ENCODE measurements around the gene LYSET.
"Not testable (repeated sequence)": the region's sequence is repeated elsewhere in the genome, so short reads cannot be mapped to it uniquely, and the experiment has no call there.

Gene LYSET

DNA sequence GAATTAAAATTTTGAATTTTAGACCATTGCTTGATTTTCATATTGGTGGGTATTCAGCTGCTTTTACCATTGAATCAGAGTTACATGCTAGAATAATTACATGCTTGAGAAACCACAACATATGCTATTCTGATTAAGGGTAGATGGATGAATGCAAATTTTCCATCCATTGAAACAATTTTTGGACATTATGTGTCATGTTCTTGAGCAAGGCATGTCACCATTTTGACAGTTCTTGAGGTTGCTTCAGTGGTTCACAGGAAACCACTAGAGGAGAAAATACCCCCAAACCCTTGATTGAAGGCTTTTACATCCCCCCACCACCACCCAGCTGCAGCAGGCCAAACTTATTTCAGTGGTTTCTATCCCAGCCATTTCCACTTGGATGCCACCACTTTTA is 35.4 kb downstream of the LYSET start:
- TF ChIP-seq, protein P1, sequence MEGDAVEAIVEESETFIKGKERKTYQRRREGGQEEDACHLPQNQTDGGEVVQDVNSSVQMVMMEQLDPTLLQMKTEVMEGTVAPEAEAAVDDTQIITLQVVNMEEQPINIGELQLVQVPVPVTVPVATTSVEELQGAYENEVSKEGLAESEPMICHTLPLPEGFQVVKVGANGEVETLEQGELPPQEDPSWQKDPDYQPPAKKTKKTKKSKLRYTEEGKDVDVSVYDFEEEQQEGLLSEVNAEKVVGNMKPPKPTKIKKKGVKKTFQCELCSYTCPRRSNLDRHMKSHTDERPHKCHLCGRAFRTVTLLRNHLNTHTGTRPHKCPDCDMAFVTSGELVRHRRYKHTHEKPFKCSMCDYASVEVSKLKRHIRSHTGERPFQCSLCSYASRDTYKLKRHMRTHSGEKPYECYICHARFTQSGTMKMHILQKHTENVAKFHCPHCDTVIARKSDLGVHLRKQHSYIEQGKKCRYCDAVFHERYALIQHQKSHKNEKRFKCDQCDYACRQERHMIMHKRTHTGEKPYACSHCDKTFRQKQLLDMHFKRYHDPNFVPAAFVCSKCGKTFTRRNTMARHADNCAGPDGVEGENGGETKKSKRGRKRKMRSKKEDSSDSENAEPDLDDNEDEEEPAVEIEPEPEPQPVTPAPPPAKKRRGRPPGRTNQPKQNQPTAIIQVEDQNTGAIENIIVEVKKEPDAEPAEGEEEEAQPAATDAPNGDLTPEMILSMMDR (conservative IDR thresholded peaks at IDR 0.05) = no peak

DNA sequence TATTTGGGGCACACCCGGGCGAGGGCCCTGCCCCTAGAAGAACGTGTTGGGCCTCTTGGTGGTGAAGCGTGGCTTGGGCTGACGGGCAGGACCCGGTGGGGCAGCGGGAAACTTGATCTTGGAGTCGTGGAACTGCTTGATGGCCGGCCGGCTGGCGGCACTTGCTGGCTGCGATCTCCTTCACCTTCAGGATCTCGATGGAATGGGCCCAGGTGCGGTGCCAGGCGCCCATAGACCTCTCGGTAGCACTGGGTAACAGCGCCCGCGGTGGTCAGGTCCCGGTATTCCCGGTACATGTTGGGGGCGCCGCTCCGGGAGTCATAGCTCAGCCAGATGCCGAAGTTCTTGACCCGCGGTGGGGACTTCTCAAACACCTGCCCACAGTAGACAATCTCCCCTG is 38.4 kb downstream of the LYSET start:
- TF ChIP-seq, protein P1 (conservative IDR thresholded peaks at IDR 0.05) = no peak
- no peak overlapping the region for H3K27ac ChIP-seq

More for the DNA sequence above, 35.4 kb downstream of the LYSET start:
- no peak overlapping the region for H3K27ac ChIP-seq

DNA sequence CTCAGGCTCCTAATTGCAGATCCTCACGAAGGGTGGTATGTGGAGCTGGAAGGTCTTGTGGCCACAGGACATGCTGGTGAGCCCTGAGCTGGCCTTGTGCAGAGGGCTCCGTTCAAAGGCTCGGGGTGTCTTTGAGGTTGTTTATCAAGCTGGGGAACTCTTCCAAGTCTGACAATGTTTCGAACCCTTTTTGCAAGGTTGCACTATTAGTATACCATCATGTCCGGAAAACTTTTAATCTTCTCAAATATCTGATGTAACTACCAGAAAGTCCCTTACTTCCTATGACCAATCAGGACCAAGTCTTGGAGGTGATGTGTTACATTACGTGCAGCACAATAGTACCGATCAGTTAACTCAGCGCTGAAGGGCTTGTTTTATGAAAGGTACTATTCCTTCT is 43.4 kb downstream of the LYSET start:
- TF ChIP-seq, protein P1 (conservative IDR thresholded peaks at IDR 0.05) = no peak
- H3K27ac ChIP-seq = no peak overlapping the region

DNA sequence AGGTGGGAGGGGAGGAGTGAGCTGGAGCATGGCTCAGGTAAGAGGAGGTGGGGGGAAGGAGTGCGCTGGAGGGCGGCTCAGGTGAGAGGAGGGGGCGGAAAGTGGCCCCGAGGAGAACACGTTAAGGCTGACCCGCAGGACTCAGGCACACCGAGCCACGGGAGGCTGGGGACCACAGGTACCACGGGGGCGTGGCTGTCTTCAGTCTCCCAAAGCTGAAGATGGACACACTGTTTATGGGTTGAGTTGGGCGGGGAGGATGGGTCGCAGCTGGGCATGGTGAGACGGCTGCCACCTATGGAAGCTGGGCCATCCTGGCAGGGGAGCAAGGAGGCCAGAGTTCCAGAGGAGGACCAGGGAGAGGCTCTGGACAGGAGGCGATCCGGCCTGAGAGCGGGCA is 45.4 kb downstream of the LYSET start:
- TF ChIP-seq, protein P1 (conservative IDR thresholded peaks at IDR 0.05) = no peak
- peak overlapping the region; percentile 53; the same call in 1 of the 2 replicates for H3K27ac ChIP-seq

DNA sequence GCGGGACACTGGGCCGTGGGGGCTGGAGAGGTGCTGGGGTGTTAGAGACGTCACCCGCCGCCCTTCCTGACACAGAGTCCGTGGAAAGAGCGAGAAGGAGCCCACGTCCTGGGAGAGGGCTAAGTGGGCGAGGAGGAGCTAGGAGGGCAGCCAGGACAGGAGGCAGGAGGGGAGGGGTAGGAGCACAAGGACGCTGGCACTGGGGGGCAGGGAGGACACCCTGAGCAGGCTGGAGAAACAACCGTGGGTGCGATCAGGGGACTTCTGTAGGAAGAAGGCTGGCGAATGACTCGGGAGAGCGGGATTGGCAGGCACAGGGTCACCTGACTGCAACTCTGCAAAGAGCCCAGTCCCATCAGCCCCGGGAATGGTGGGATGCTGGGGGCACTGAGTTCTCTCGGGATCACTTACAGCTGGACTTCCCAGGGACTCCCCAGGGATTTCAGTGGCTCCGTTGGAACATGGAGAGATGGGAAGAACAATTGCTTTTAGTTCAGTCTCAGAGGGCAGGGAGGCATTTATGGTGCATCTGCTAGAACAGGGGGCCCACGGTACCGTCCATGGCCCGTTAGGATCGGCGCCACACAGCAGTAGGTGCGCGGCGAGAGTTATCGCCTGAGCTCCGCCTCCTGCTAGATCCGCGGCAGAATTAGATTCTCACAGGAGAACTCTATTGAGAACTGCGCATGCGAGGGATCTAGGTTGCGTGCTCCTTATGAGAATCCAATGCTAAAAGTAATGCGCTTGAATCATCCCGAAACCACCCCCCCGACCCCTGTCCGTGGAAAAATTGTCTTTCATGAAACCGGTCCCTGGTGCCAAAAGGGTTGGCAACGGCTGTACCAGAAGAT is 46.2 kb downstream of the LYSET start:
- H3K27ac ChIP-seq = peak overlapping the region; percentile 53
- TF ChIP-seq, protein P1 (conservative IDR thresholded peaks at IDR 0.05) = no peak

DNA sequence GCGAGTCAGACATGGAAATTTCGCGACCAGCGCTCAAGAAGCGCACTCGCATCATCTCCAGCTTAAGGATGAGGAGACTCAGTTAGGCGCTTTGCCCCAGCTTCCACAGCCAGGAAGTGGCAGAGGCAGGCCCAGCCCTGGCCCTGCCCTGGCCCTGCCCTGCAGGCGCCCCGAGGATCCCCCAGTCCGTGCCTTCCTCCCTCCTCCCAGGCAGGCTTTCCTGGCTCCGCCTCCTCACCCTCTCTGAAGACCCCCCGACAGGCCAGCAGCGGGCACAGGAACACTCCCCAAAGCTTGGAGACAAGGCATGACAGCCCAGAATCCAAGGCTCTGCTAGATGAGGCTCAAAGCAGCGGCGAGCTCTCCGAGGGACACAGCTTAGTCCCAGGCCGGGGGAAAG is 47.0 kb downstream of the LYSET start:
- H3K27ac ChIP-seq = peak overlapping the region; percentile 53; the same call in 1 of the 2 replicates
- TF ChIP-seq, protein P1 (conservative IDR thresholded peaks at IDR 0.05) = no peak

DNA sequence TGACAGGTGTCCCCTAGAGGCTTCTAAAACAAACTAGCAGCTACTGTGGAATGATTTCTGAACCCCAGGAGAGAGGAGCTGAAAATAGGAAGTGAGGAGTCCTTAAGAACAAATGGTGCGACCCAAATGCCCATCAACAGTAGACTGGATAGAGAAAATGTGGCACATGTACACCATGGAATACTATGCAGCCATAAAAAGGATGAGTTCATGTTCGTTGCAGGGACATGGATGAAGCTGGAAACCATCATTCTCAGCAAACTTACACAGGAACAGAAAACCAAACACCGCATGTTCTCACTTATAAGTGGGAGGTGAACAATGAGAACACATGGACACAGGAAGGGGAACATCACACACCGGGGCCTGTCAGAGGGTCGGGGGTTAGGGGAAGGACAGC is 48.0 kb downstream of the LYSET start:
- H3K27ac ChIP-seq = not testable (repeated sequence)

DNA sequence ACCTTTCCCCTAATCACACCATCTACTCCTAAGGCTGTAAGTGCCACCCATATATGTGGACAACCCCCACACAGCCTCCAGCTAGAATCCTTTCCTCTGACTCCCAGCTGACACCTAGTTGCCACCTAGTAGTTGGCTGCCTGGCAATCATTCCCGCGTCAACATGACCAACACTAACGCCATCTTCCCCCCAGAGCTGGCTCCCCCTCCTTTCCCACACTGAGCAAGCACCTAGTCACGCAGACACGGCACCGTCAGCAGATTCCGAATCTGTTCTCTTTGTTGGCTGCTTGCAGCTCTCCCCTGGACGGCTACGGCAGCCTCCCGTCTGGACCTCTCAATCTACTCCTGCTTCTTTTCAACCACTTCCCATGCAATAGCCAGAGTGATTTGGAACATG is 49.7 kb downstream of the LYSET start:
- TF ChIP-seq, protein P1 (conservative IDR thresholded peaks at IDR 0.05) = no peak
- H3K27ac ChIP-seq = no peak overlapping the region
